Astrocyte (in vitro differentiated cells and primary cell): ENCODE results near the gene ANKH.

Experiments used
- CTCF ChIP-seq: IDR thresholded peaks from 2 replicates; pipeline ENCODE4 v1.5.1; 2011; ENCODE audit warnings: low read depth, mild to moderate bottlenecking, inconsistent platforms, low read length, moderate library complexity; ENCODE audit not compliant: insufficient read depth
- EZH2 ChIP-seq: IDR thresholded peaks from 2 replicates; pipeline ENCODE4 v1.6.1; 2012; ENCODE audit warnings: mild to moderate bottlenecking, low read length, inconsistent platforms; ENCODE audit not compliant: insufficient read depth

GRCh38 chr5:14672082-14672481 is 199.5 kb downstream of the ANKH start:
- TF ChIP-seq CTCF (no peak), EZH2 (no peak)
